Natural killer cell (primary cell): Measurements from ENCODE around the gene SCYL1. TPM values are rescaled to one million over a fixed set of nuclear protein-coding genes. Genes with fewer than 3 reads are reported as not detected.
A peak's percentile ranks its signal among the peaks of the same experiment; 100 is the strongest.

ENCODE experiments used
- ATAC-seq, 3 donors: fragments of 150-1000 bp in 2 of 3; fragments of 200-7000 bp in 1 of 3; cut with Tn5 transposase; 1 replicate in 1 of 3; 2 replicates in 2 of 3; pipeline ENCODE4 v1.10.0; 2021; ENCODE audit warnings: mild to moderate bottlenecking in 2 of 3, moderate library complexity in 2 of 3
- DNase-seq, 2 donors: peaks; one replicate each; pipeline versions ENCODE4 v3.0.0 to v3.0.0-alpha.2; 2013 to 2021; ENCODE audit warnings: mixed read lengths in 1 of 2
- H3K27ac ChIP-seq: one replicate; pipeline ENCODE4 v1.5.1; 2013; ENCODE audit warnings: mild to moderate bottlenecking, low read length
- H3K27me3 ChIP-seq: one replicate; pipeline ENCODE4 v1.6.1; 2013; ENCODE audit warnings: low read length; ENCODE audit not compliant: control insufficient read depth, insufficient read depth
- H3K36me3 ChIP-seq: one replicate; pipeline ENCODE4 v1.6.1; 2013; ENCODE audit warnings: low read length; ENCODE audit not compliant: control insufficient read depth, insufficient read depth
- H3K4me1 ChIP-seq: one replicate; pipeline ENCODE4 v1.6.1; 2013; ENCODE audit warnings: low read length; ENCODE audit not compliant: control insufficient read depth, insufficient read depth
- H3K4me3 ChIP-seq: one replicate; pipeline ENCODE4 v1.5.1; 2013; ENCODE audit warnings: low read length
- H3K9me3 ChIP-seq: one replicate; pipeline ENCODE4 v1.6.1; 2013; ENCODE audit warnings: low read length; ENCODE audit not compliant: control insufficient read depth, insufficient read depth
- H3K27ac Mint-ChIP-seq, 2 donors: one replicate each; pipeline ENCODE4 v1.8.0; 2022; ENCODE audit warnings: mild to moderate bottlenecking in 2 of 2, mixed read lengths in 2 of 2, moderate library complexity in 1 of 2
- H3K27me3 Mint-ChIP-seq, 2 donors: one replicate each; pipeline ENCODE4 v1.8.0; 2022; ENCODE audit warnings: low read depth in 2 of 2, mixed read lengths in 2 of 2
- H3K36me3 Mint-ChIP-seq: one replicate; pipeline ENCODE4 v1.8.0; 2022; ENCODE audit warnings: mixed read lengths
- H3K4me1 Mint-ChIP-seq, 2 donors: one replicate each; pipeline ENCODE4 v1.8.0; 2022; ENCODE audit warnings: mixed read lengths in 2 of 2
- H3K4me3 Mint-ChIP-seq: one replicate; pipeline ENCODE4 v1.8.0; 2022; ENCODE audit warnings: mild to moderate bottlenecking, moderate library complexity, mixed read lengths
- H3K9me3 Mint-ChIP-seq, 2 donors: one replicate each; pipeline ENCODE4 v1.8.0; 2022; ENCODE audit warnings: mixed read lengths in 2 of 2
- WGBS: methylation state at CpG from one replicate; pipeline ENCODE4 v1.1.7; 2013; ENCODE audit warnings: missing lambda C conversion rate; ENCODE audit not compliant: insufficient coverage; 5-methylcytosine and 5-hydroxymethylcytosine counted together
- intact Hi-C: fragments of 100-400 bp; cut with micrococcal nuclease; formaldehyde crosslinking; loops from one replicate; pipeline ENCODE4 v1.14.2; 2022
- total RNA-seq, 4 donors: library from RNA; stranded (reverse); fragments of 120-200 nt in 1 of 4; gene quantifications; one replicate each; pipeline versions ENCODE4 v1.2.3 to v1.2.4, GENCODE V29; 2013 to 2022
- TF ChIP-seq, protein P1 (sequence below): fragments of 200-600 bp; IDR thresholded peaks from one replicate; pipeline ENCODE4 v1.8.0; 2022; ENCODE audit warnings: antibody characterized with exemption

The SCYL1 gene
- total RNA-seq, 3 donors from 2014 or later (not counting 1 experiment from before 2014, with no cell fraction given) = 61.7 to 79.9 (median 71.3) TPM

DNA sequence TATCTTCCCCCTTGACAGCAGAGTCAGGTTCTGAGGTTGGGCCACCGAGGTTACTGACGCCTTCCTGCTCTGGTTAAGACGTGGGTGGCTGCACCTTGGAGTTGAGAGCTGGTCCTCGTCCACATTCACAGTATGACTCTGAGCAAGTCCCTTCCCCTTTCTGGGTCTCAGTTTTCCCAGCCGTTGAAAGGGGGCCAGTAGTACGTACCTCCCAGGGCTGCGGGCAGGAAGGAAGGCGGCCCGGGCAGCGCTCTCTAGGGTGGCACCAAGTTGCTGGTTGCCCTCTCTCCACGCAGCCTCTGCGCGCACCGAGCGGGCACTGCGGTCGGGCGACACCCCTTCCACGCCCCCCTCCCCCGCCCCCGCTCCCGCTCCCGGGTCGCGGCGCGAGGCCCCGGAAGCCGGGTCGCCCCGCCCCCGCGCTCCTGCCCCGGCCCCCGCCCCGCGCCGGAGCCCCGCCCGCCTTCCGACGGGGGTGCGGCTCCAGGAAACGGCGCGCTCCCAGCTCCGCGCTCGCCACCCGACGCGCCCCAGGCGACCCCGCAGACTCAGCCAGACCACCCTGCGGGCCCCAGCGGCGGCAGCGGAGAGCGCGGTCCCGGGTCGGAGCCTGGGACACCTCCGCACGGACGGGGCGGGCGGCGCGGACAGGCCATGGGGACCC lies 50.8 kb downstream of the SCYL1 start, which contains the start of gene EHBP1L1:
TSS of gene EHBP1L1 (plus strand) at position 486 of the 664 bp plus-strand sequence. CDS start 250 bp downstream, outside the sequence.
- Mint-ChIP-seq H3K4me1 (peaks cover 50 to 76% of the 10 kb centered on the region in 2 donors), H3K27me3 (no peaks in the 10 kb centered on the region), H3K27ac (peak within 1 kb of the TSS; percentile 97 to 99), H3K36me3 (no peaks in the 10 kb centered on the region), H3K9me3 (no peaks in the 10 kb centered on the region), H3K4me3 (peak within 1 kb of the TSS; percentile 91)
- intact Hi-C loops = loop anchor here (1.0 to 2.0 kb wide), 2 partner anchors 13 to 39 kb away; partner anchors contain the start of genes MAP3K11 and PCNX3
- no peaks in the 10 kb centered on the region for H3K27me3 ChIP-seq
- peak; percentile 62 to 87 for DNase-seq
- peaks cover 64% of the 10 kb centered on the region for H3K4me1 ChIP-seq
- WGBS = under 1% methylated on average over 68 of the region's 69 CpGs
- peak within 1 kb of the TSS; percentile 68 for H3K4me3 ChIP-seq
- TF ChIP-seq, protein P1, sequence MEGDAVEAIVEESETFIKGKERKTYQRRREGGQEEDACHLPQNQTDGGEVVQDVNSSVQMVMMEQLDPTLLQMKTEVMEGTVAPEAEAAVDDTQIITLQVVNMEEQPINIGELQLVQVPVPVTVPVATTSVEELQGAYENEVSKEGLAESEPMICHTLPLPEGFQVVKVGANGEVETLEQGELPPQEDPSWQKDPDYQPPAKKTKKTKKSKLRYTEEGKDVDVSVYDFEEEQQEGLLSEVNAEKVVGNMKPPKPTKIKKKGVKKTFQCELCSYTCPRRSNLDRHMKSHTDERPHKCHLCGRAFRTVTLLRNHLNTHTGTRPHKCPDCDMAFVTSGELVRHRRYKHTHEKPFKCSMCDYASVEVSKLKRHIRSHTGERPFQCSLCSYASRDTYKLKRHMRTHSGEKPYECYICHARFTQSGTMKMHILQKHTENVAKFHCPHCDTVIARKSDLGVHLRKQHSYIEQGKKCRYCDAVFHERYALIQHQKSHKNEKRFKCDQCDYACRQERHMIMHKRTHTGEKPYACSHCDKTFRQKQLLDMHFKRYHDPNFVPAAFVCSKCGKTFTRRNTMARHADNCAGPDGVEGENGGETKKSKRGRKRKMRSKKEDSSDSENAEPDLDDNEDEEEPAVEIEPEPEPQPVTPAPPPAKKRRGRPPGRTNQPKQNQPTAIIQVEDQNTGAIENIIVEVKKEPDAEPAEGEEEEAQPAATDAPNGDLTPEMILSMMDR = no peak
- peaks cover 20% of the 10 kb centered on the region for H3K36me3 ChIP-seq
- no peaks in the 10 kb centered on the region for H3K9me3 ChIP-seq
- ATAC-seq = peak; percentile 23 to 41 (median 27)
- H3K27ac ChIP-seq = peak within 1 kb of the TSS; percentile 83

DNA sequence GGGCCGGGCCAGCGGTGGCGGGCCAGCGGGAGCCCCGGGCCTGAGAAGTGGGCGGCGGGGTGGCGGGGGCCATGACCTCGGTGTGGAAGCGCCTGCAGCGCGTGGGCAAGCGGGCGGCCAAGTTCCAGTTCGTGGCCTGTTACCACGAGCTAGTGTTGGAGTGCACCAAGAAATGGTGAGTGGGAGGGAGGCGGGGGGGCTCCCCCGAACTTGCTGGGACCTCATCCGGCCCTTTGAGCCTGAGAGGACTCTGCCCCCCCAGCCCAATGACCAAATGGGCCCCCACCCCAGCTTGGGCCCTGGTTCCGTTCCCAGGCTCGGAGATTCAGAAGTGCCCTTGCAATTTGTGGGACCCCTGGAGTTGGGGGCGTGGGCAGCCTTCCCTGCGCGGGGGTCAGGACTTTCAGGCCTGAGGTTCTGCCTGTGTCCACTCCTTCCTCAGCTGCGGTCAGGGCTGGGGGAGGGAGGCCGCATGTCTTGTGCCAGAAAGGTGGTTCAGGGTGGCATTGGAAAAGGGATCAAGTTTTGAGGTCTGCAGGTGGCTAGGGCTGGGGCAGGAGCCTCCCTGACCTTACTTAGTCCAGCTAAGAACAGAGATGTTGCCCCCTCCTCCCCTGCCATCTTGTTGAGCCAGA lies 51.5 kb downstream of the SCYL1 start:
- peak overlapping the region; percentile 81 for H3K4me3 Mint-ChIP-seq
- no peak for ATAC-seq
- Histone ChIP-seq H3K36me3 (peaks cover 27% of the 10 kb centered on the region), H3K4me1 (peaks cover 57% of the 10 kb centered on the region), H3K9me3 (no peaks in the 10 kb centered on the region), H3K27ac (peak overlapping the region; percentile 83), H3K27me3 (no peaks in the 10 kb centered on the region), H3K4me3 (peak overlapping the region; percentile 68)
- intact Hi-C loops = no loop called here
- peaks cover 43 to 69% of the 10 kb centered on the region in 2 donors for H3K4me1 Mint-ChIP-seq
- 2% methylated on average over 26 of the region's 26 CpGs for WGBS
- peak overlapping the region; percentile 56 to 71 for H3K27ac Mint-ChIP-seq
- no peaks in the 10 kb centered on the region for H3K27me3 Mint-ChIP-seq
- no peaks in the 10 kb centered on the region for H3K36me3 Mint-ChIP-seq
- TF ChIP-seq, protein P1 = no peak
- no peak for DNase-seq
- no peaks in the 10 kb centered on the region for H3K9me3 Mint-ChIP-seq

DNA sequence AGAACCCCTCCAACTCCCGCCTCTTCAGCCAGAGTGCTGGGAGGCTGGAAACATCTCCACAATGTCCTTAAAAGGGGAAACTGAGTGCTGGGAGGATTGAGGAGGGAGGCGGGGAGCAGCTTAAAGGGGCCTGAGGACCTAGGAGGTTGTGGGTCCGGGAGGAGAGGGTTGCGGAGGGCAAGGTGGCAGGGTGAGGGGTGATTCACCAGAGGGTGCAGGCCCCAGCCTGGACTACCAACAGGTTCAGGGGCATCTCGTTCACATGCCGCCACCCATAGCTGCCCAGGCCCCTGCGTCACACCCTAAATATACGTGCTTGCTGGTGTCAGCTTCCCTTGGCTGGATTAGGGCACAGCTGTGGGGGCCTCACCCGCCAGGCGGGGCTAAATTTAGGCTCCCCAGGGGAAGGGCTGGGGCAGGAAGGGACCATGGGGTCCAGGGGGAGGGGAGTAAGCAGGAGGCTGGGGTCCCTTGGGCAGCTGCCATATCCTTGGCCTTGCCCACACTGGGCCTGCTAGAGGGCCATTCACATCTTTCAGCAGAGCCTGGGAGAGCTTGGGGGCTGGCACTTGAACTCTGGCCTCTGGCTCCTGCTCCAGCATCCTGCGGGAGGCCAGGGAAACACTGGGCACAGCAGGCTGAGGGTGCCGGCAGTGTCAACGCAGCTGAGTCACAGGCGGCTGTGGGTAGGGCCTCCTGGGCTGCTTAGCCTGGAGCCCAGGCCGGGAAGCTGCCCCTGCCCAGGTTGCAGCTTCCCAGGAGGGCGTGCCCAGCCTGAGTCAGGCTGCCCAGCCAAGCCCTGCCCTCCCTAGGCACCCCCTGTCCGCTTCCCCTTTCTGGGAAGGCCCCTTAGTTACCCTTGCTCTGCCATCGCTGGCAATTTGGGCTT lies 52.2 kb downstream of the SCYL1 start:
- peak in 1 of 2 donors; percentile 59 for DNase-seq
- H3K4me1 ChIP-seq = peaks cover 50% of the 10 kb centered on the region
- peaks cover 36 to 68% of the 10 kb centered on the region in 2 donors for H3K4me1 Mint-ChIP-seq

More for the DNA sequence above, 52.2 kb downstream of the SCYL1 start:
- no peaks in the 10 kb centered on the region for H3K9me3 ChIP-seq
- peak overlapping the region; percentile 71 to 75 for H3K27ac Mint-ChIP-seq
- intact Hi-C loops = no loop called here
- WGBS = 14% methylated on average over 18 of the region's 18 CpGs
- no peaks in the 10 kb centered on the region for H3K27me3 ChIP-seq
- H3K36me3 Mint-ChIP-seq = no peaks in the 10 kb centered on the region
- H3K27me3 Mint-ChIP-seq = no peaks in the 10 kb centered on the region
- TF ChIP-seq, protein P1 = no peak
- H3K36me3 ChIP-seq = peaks cover 33% of the 10 kb centered on the region
- no peaks in the 10 kb centered on the region for H3K9me3 Mint-ChIP-seq
- H3K27ac ChIP-seq = peak overlapping the region; percentile 83
- peak overlapping the region; percentile 81 for H3K4me3 Mint-ChIP-seq
- ATAC-seq = peak in 2 of 3 donors; percentile 6 to 11
- H3K4me3 ChIP-seq = peak overlapping the region; percentile 68
